Liver (tissue), 9 donors: ENCODE results near the gene ACTR8. TPM values are rescaled to one million over a fixed set of nuclear protein-coding genes. Genes with fewer than 3 reads are reported as not detected.

ENCODE experiments used
- DNase-seq: peaks from one replicate; pipeline ENCODE4 v3.0.0-alpha.2; 2017; ENCODE audit warnings: low spot score
- H3K27ac ChIP-seq, 2 donors: one replicate each; pipeline ENCODE4 v1.7.0; 2013; ENCODE audit warnings: inconsistent platforms in 2 of 2, low read length in 2 of 2, control low read depth in 1 of 2, low read depth in 1 of 2, mild to moderate bottlenecking in 1 of 2
- H3K27me3 ChIP-seq, 4 donors: one replicate each; pipeline versions ENCODE4 v1.6.1 to v1.7.0; 2013; ENCODE audit warnings: low read length in 3 of 4, inconsistent platforms in 1 of 4, mild to moderate bottlenecking in 1 of 4, moderate library complexity in 1 of 4; ENCODE audit not compliant: control insufficient read depth in 4 of 4, insufficient read depth in 4 of 4
- H3K36me3 ChIP-seq, 4 donors: one replicate each; pipeline versions ENCODE4 v1.6.1 to v1.7.0; 2013; ENCODE audit warnings: low read length in 3 of 4, mild to moderate bottlenecking in 3 of 4, low read depth in 1 of 4, moderate library complexity in 1 of 4; ENCODE audit not compliant: control insufficient read depth in 4 of 4, insufficient read depth in 3 of 4
- H3K4me1 ChIP-seq, 4 donors: one replicate each; pipeline versions ENCODE4 v1.6.1 to v1.7.0; 2013; ENCODE audit warnings: low read length in 3 of 4, mild to moderate bottlenecking in 3 of 4, moderate library complexity in 1 of 4; ENCODE audit not compliant: control insufficient read depth in 4 of 4, insufficient read depth in 4 of 4
- H3K4me3 ChIP-seq, 3 donors: one replicate each; pipeline versions ENCODE4 v1.6.1 to v1.7.0; 2013; ENCODE audit warnings: low read length in 3 of 3, control low read depth in 1 of 3, low read depth in 1 of 3, mild to moderate bottlenecking in 1 of 3
- H3K9ac ChIP-seq, 2 donors: one replicate each; pipeline ENCODE4 v1.7.0; 2013; ENCODE audit warnings: low read length in 2 of 2, mild to moderate bottlenecking in 2 of 2, moderate library complexity in 2 of 2, control low read depth in 1 of 2, low read depth in 1 of 2
- H3K9me3 ChIP-seq, 4 donors: one replicate each; pipeline versions ENCODE4 v1.6.1 to v1.7.0; 2013; ENCODE audit warnings: low read length in 3 of 4; ENCODE audit not compliant: control insufficient read depth in 4 of 4
- ATF3 ChIP-seq: IDR thresholded peaks from 2 replicates; pipeline ENCODE4 v1.6.1; 2016; ENCODE audit warnings: antibody characterized with exemption
- CTCF ChIP-seq: fragments of 150-350 bp; IDR thresholded peaks from 2 replicates; pipeline ENCODE4 v1.5.1; 2017; ENCODE audit warnings: improper control_type of control experiment, low read depth, low read length; ENCODE audit not compliant: missing input control
- EGR1 ChIP-seq, 2 donors: IDR thresholded peaks; 2 replicates each; pipeline ENCODE4 v1.6.1; 2016 to 2018; ENCODE audit warnings: antibody characterized with exemption in 2 of 2, low read depth in 2 of 2
- FOXA2 ChIP-seq: IDR thresholded peaks from 2 replicates; pipeline ENCODE4 v1.6.1; 2016; ENCODE audit warnings: antibody characterized with exemption
- GABPA ChIP-seq, 2 donors: IDR thresholded peaks in 1 of 2; conservative IDR thresholded peaks in 1 of 2; 2 replicates each; pipeline ENCODE4 v1.6.1; 2016; ENCODE audit warnings: antibody characterized with exemption in 2 of 2, mild to moderate bottlenecking in 1 of 2, moderate library complexity in 1 of 2
- HNF4A ChIP-seq, 2 donors: conservative IDR thresholded peaks; 2 replicates each; pipeline ENCODE4 v1.6.1; 2016; ENCODE audit warnings: antibody characterized with exemption in 2 of 2, mild to moderate bottlenecking in 2 of 2
- HNF4G ChIP-seq: IDR thresholded peaks from 2 replicates; pipeline ENCODE4 v1.6.1; 2016; ENCODE audit warnings: antibody characterized with exemption
- MAX ChIP-seq: IDR thresholded peaks from 2 replicates; pipeline ENCODE4 v1.6.1; 2016; ENCODE audit warnings: antibody characterized with exemption
- NR2F2 ChIP-seq: IDR thresholded peaks from 2 replicates; pipeline ENCODE4 v1.6.1; 2016; ENCODE audit warnings: antibody characterized with exemption
- REST ChIP-seq: IDR thresholded peaks from 2 replicates; pipeline ENCODE4 v1.6.1; 2016; ENCODE audit warnings: antibody characterized with exemption, mild to moderate bottlenecking
- RXRA ChIP-seq, 2 donors: IDR thresholded peaks; 2 replicates each; pipeline ENCODE4 v1.6.1; 2017 to 2018; ENCODE audit warnings: antibody characterized with exemption in 2 of 2, mild to moderate bottlenecking in 1 of 2
- SP1 ChIP-seq: IDR thresholded peaks from 2 replicates; pipeline ENCODE4 v1.6.1; 2018; ENCODE audit warnings: antibody characterized with exemption, mild to moderate bottlenecking
- YY1 ChIP-seq: IDR thresholded peaks from 2 replicates; pipeline ENCODE4 v1.6.1; 2016; ENCODE audit warnings: antibody characterized with exemption, mild to moderate bottlenecking
- ZBTB33 ChIP-seq: IDR thresholded peaks from 2 replicates; pipeline ENCODE4 v1.6.1; 2016; ENCODE audit warnings: antibody characterized with exemption
- WGBS: extraction: QIAGEN DNeasy Blood & Tissue Kit; methylation state at CpG from one replicate; pipeline ENCODE4 v1.1.7; 2013; 5-methylcytosine and 5-hydroxymethylcytosine counted together
- polyA plus RNA-seq, 2 donors: library from polyadenylated mRNA; stranded (reverse) in 1 of 2; unstranded in 1 of 2; fragments of 200-250 nt in 1 of 2; fragments of >200 nt in 1 of 2; fragmentation: Nextera tagmentation in 1 of 2; extraction: Ambion mirVana in 1 of 2; gene quantifications; one replicate each; pipeline versions ENCODE4 v1.2.1 to v1.2.3, GENCODE V29; 2013 to 2015
- total RNA-seq, 2 donors: library from RNA; depleted of rRNA; stranded (reverse); fragments of >200 nt; gene quantifications; one replicate each; pipeline ENCODE4 v1.2.3, GENCODE V29; 2014
- donor health status: healthy.
- donor health status: healthy.
- donor health status: healthy.
- donor health status: healthy.
- donor health status: healthy.

The ACTR8 gene
- total and polyA plus RNA-seq, 4 donors = 3.2 to 16.7 (median 7.7) TPM

- TF ChIP-seq REST = no peak
Measured at GRCh38 chr3:53850895-53851294, 31.1 kb downstream of the ACTR8 start (continued).

GRCh38 chr3:53849916-53850315 lies 32.0 kb downstream of the ACTR8 start:
- 94% methylated on average over 7 of the region's 7 CpGs for WGBS
- no peaks in the 10 kb centered on the region for H3K9me3 ChIP-seq
- no peak overlapping the region for H3K4me3 ChIP-seq
- no peak overlapping the region for H3K9ac ChIP-seq
- no peak for DNase-seq
- peaks cover 0 to 4% (median 0%) of the 10 kb centered on the region in 4 donors for H3K36me3 ChIP-seq
- TF ChIP-seq YY1 (no peak), HNF4G (no peak), ZBTB33 (no peak), CTCF (no peak), NR2F2 (no peak), MAX (no peak), FOXA2 (no peak), GABPA (IDR thresholded peaks at IDR 0.05 in 1 of 2, conservative IDR thresholded peaks at IDR 0.05 in 1 of 2) (no peak), SP1 (no peak), HNF4A (conservative IDR thresholded peaks at IDR 0.05) (no peak)
- H3K27ac ChIP-seq = no peak overlapping the region
- H3K27me3 ChIP-seq = no peaks in the 10 kb centered on the region
- peaks cover 1 to 14% (median 4%) of the 10 kb centered on the region in 4 donors for H3K4me1 ChIP-seq

- H3K9ac ChIP-seq = peak overlapping the region; percentile 30 to 37
- H3K4me1 ChIP-seq = peaks cover 2 to 40% (median 14%) of the 10 kb centered on the region in 4 donors
- H3K27me3 ChIP-seq = no peaks in the 10 kb centered on the region
- H3K36me3 ChIP-seq = no peaks in the 10 kb centered on the region
- WGBS = 48% methylated on average over 10 of the region's 10 CpGs
- no peaks in the 10 kb centered on the region for H3K9me3 ChIP-seq
- DNase-seq = no peak
- H3K27ac ChIP-seq = peak overlapping the region; percentile 53 to 99
- peak overlapping the region in 2 of 3 donors; percentile 38 to 85 for H3K4me3 ChIP-seq
- TF ChIP-seq GABPA (IDR thresholded peaks at IDR 0.05 in 1 of 2, conservative IDR thresholded peaks at IDR 0.05 in 1 of 2) (no peak), RXRA (IDR thresholded peaks at IDR 0.05) (no peak), MAX (no peak), ATF3 (no peak), EGR1 (IDR thresholded peaks at IDR 0.05; ENCODE audit: low read depth in 2 of 2) (no peak), ZBTB33 (no peak), CTCF (no peak)
Measured at GRCh38 chr3:53846851-53847155, 35.1 kb downstream of the ACTR8 start.
